NCI-H1436 (cell line): ENCODE data around the gene CDH18.

Experiments used
- DNase-seq: peaks from one replicate; lab custom pipeline; 2025; lab: John Stamatoyannopoulos, UW

Gene CDH18

GRCh38 chr5:19733612-19734495, 254.1 kb downstream of the CDH18 start:
- no peak for DNase-seq

GRCh38 chr5:19728571-19728970, 259.4 kb downstream of the CDH18 start:
- DNase-seq = no peak

GRCh38 chr5:19719109-19719508, 268.9 kb downstream of the CDH18 start:
- DNase-seq = no peak

- no peak for DNase-seq
These were observed 274.3 kb downstream of the CDH18 start for GRCh38 chr5:19713740-19714139.

- DNase-seq = no peak
These were observed 278.6 kb downstream of the CDH18 start for GRCh38 chr5:19709403-19709802.

- DNase-seq = no peak
These were observed 281.2 kb downstream of the CDH18 start for GRCh38 chr5:19706776-19707175.

GRCh38 chr5:19701731-19702130, 286.3 kb downstream of the CDH18 start:
- DNase-seq = no peak

GRCh38 chr5:19694949-19695611, 292.9 kb downstream of the CDH18 start:
- DNase-seq = no peak

- DNase-seq = no peak
These were observed 297.0 kb downstream of the CDH18 start for GRCh38 chr5:19690978-19691377.

GRCh38 chr5:19685473-19685872, 302.5 kb downstream of the CDH18 start:
- no peak for DNase-seq

- no peak for DNase-seq
These were observed 311.1 kb downstream of the CDH18 start for GRCh38 chr5:19676895-19677294.

- DNase-seq = no peak
These were observed 327.3 kb downstream of the CDH18 start for GRCh38 chr5:19660679-19661078.

- DNase-seq = no peak
These were observed 332.4 kb downstream of the CDH18 start for GRCh38 chr5:19655627-19656026.

GRCh38 chr5:19638461-19638860, 349.5 kb downstream of the CDH18 start:
- DNase-seq = no peak

- no peak for DNase-seq
These were observed 357.1 kb downstream of the CDH18 start for GRCh38 chr5:19630876-19631275.

- no peak for DNase-seq
These were observed 361.8 kb downstream of the CDH18 start for GRCh38 chr5:19626211-19626610.

GRCh38 chr5:19625562-19625961, 362.4 kb downstream of the CDH18 start:
- DNase-seq = no peak

GRCh38 chr5:19619571-19619970, 368.4 kb downstream of the CDH18 start:
- no peak for DNase-seq

GRCh38 chr5:19616701-19617215, 371.2 kb downstream of the CDH18 start:
- DNase-seq = no peak

- DNase-seq = no peak
These were observed 372.3 kb downstream of the CDH18 start for GRCh38 chr5:19615661-19616060.

- no peak for DNase-seq
These were observed 372.9 kb downstream of the CDH18 start for GRCh38 chr5:19615071-19615470.

GRCh38 chr5:19608444-19609002, 379.5 kb downstream of the CDH18 start:
- DNase-seq = no peak

- DNase-seq = no peak
These were observed 382.1 kb downstream of the CDH18 start for GRCh38 chr5:19605846-19606407.
